Thyroid gland (tissue), 4 donors: ENCODE measurements around the gene BTBD8. TPM values are rescaled to one million over a fixed set of nuclear protein-coding genes. Genes with fewer than 3 reads are reported as not detected.
"Not testable (repeated sequence)": the region's sequence is repeated elsewhere in the genome, so short reads cannot be mapped to it uniquely, and the experiment has no call there.

Experiments used
- DNase-seq, 2 donors: peaks; one replicate each; pipeline ENCODE4 v3.0.0-alpha.2; 2019
- H3K27ac ChIP-seq, 3 donors: fragments of 200-600 bp; sonication (generic); 1 replicate in 2 of 3; 2 replicates in 1 of 3; pipeline ENCODE4 v1.5.1; 2016 to 2019; ENCODE audit warnings: mild to moderate bottlenecking in 1 of 3, moderate library complexity in 1 of 3
- H3K27me3 ChIP-seq: fragments of 200-600 bp; sonication (generic); one replicate; pipeline ENCODE4 v1.5.1; 2019
- H3K36me3 ChIP-seq, 2 donors: fragments of 200-600 bp; sonication (generic); one replicate each; pipeline ENCODE4 v1.5.1; 2016 to 2019
- H3K4me1 ChIP-seq, 2 donors: fragments of 200-600 bp; sonication (generic); one replicate each; pipeline ENCODE4 v1.5.1; 2017 to 2019
- H3K4me3 ChIP-seq, 3 donors: fragments of 200-600 bp; sonication (generic); replicated peaks in 1 of 3; 1 replicate in 2 of 3; 2 replicates in 1 of 3; pipeline ENCODE4 v1.5.1; 2016; ENCODE audit warnings: mild to moderate bottlenecking in 1 of 3
- H3K9me3 ChIP-seq: fragments of 200-600 bp; sonication (generic); one replicate; pipeline ENCODE4 v1.5.1; 2017
- POLR2A ChIP-seq, 2 donors: fragments of 450-650 bp; IDR thresholded peaks; one replicate each; pipeline ENCODE4 v1.6.1; 2017; ENCODE audit warnings: antibody characterized with exemption in 2 of 2, mild to moderate bottlenecking in 2 of 2, moderate library complexity in 1 of 2
- WGBS, 2 donors: methylation state at CpG; one replicate each; pipeline ENCODE4 v1.1.5; 2017; 5-methylcytosine and 5-hydroxymethylcytosine counted together
- intact Hi-C: fragments of 100-400 bp; cut with DNase I; formaldehyde crosslinking; loops from one replicate; pipeline ENCODE4 v1.15.1; 2023
- total RNA-seq, 4 donors: library from RNA; depleted of rRNA; stranded (reverse); fragments of >200 nt; gene quantifications; one replicate each; pipeline ENCODE4 v1.2.3, GENCODE V29; 2016
- TF ChIP-seq, protein P1 (sequence below), 6 experiments: fragments of 200-600 bp in 3 of 6; fragments of 450-650 bp in 3 of 6; sonication (generic) in 3 of 6; IDR thresholded peaks; one replicate each; pipeline ENCODE4 v1.5.1; 2016 to 2019; ENCODE audit warnings: antibody characterized with exemption in 6 of 6, mild to moderate bottlenecking in 2 of 6, inconsistent platforms in 1 of 6, moderate library complexity in 1 of 6

Gene BTBD8
- total RNA-seq, 4 donors from 2014 or later: 11.0 to 18.3 (median 15.9) TPM

DNA sequence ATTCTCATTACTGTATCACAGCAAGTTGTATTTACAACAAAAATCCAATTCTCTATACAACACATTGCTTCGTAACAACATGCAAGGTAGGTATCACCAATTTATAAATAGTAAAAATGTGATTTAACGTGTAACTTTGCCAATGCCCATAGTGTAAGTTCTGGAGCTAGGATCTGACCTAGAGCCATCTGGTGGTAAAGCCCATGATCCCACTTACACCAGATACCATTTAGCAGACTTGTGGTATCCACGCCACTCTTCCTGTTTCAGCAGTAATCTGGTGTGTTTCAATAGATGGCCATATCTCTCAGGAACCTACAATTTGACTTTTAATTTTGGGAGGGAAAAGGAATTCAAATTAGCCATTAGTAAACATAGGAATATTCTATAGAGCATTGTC lies 15.1 kb upstream of the BTBD8 start:
- no peaks in the 10 kb centered on the region for H3K27me3 ChIP-seq
- no peak for DNase-seq
- no peak overlapping the region for H3K27ac ChIP-seq
- no peaks in the 10 kb centered on the region for H3K9me3 ChIP-seq
- H3K4me1 ChIP-seq: no peaks in the 10 kb centered on the region
- TF ChIP-seq, protein P1, sequence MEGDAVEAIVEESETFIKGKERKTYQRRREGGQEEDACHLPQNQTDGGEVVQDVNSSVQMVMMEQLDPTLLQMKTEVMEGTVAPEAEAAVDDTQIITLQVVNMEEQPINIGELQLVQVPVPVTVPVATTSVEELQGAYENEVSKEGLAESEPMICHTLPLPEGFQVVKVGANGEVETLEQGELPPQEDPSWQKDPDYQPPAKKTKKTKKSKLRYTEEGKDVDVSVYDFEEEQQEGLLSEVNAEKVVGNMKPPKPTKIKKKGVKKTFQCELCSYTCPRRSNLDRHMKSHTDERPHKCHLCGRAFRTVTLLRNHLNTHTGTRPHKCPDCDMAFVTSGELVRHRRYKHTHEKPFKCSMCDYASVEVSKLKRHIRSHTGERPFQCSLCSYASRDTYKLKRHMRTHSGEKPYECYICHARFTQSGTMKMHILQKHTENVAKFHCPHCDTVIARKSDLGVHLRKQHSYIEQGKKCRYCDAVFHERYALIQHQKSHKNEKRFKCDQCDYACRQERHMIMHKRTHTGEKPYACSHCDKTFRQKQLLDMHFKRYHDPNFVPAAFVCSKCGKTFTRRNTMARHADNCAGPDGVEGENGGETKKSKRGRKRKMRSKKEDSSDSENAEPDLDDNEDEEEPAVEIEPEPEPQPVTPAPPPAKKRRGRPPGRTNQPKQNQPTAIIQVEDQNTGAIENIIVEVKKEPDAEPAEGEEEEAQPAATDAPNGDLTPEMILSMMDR (IDR thresholded peaks at IDR 0.05): no peak
- TF ChIP-seq POLR2A (IDR thresholded peaks at IDR 0.05): no peak
- no peaks in the 10 kb centered on the region for H3K36me3 ChIP-seq
- intact Hi-C loops: no loop called here
- H3K4me3 ChIP-seq: no peak overlapping the region
- 95 to 98% methylated on average over 3 of the region's 3 CpGs for WGBS, 2 donors

DNA sequence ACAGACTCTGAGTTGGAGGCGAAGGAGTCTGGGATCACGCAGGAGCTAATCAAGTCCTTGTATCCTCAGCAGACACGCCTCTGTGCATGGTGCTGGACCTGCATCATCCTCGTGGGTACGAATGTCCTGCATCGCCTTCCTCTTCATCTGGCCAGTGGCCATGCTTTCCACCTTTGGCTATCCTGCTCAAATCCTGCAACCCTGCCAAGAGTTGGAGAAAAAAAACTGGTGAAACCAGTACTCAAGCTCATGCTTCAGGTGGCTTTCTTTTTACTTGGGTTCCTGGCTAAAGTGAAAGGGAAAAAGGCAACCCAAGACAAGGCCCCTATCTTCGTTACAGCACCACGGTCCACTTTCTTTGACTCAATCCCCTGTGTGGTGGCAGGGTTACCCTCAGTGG lies 13.8 kb upstream of the BTBD8 start:
- no peaks in the 10 kb centered on the region for H3K27me3 ChIP-seq
- 62 to 64% methylated on average over 8 of the region's 8 CpGs for WGBS, 2 donors

DNA sequence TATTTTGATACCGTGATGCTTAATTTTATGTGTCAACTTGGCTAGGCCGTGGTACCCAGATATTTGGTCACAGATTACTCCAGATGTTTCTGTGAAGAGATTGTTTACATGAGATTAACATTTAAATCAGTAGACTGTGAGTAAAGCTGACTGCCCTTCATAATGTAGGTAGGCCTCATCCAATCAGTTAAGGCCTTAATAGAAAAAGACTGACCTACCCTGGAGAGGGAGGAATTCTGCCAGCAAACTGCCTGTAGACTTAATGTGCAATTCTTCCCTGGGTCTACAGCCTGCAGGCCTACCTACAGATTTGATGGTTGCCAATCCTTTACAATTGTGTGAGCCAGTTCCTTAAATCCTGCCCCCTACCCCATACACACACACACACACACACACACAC lies 9.3 kb upstream of the BTBD8 start:
- no peaks in the 10 kb centered on the region for H3K36me3 ChIP-seq
- H3K27me3 ChIP-seq: no peaks in the 10 kb centered on the region
- DNase-seq: no peak
- H3K27ac ChIP-seq: no peak overlapping the region
- no peaks in the 10 kb centered on the region for H3K4me1 ChIP-seq
- no peak for TF ChIP-seq POLR2A (IDR thresholded peaks at IDR 0.05)
- TF ChIP-seq, protein P1 (IDR thresholded peaks at IDR 0.05): no peak
- no peaks in the 10 kb centered on the region for H3K9me3 ChIP-seq
- intact Hi-C loops: no loop called here
- no peak overlapping the region for H3K4me3 ChIP-seq
- WGBS, 2 donors: 84 to 88% methylated on average over 2 of the region's 2 CpGs

More for the DNA sequence above, 13.8 kb upstream of the BTBD8 start:
- intact Hi-C loops: no loop called here
- TF ChIP-seq POLR2A (IDR thresholded peaks at IDR 0.05): no peak
- TF ChIP-seq, protein P1 (IDR thresholded peaks at IDR 0.05): no peak
- Histone ChIP-seq H3K9me3 (no peaks in the 10 kb centered on the region), H3K36me3 (no peaks in the 10 kb centered on the region), H3K4me1 (no peaks in the 10 kb centered on the region), H3K27ac (no peak overlapping the region), H3K4me3 (no peak overlapping the region)
- peak; percentile 51 to 65 for DNase-seq

DNA sequence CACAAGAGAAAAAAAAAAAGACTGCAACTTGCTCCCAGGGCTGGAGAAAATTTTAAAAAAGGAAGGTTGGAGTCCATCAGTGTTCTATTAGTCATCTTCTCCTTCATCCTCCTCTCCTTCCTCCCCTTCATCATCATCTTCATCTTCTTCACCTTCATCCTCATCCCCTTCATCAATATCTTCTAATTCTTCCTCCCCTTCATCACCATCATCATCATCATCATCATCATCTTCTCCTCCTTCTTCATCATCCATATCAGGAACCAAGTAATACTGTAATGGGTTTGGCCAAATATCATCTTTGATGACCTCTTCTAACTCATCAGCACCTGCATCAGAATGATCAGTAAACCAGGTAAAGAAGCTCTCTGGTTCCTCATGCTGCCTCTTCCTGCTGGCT lies 5.7 kb upstream of the BTBD8 start:
- H3K4me1 ChIP-seq, DNase-seq, H3K36me3 ChIP-seq, intact Hi-C loops, H3K27ac ChIP-seq, H3K27me3 ChIP-seq, H3K4me3 ChIP-seq, H3K9me3 ChIP-seq: not testable (repeated sequence)

DNA sequence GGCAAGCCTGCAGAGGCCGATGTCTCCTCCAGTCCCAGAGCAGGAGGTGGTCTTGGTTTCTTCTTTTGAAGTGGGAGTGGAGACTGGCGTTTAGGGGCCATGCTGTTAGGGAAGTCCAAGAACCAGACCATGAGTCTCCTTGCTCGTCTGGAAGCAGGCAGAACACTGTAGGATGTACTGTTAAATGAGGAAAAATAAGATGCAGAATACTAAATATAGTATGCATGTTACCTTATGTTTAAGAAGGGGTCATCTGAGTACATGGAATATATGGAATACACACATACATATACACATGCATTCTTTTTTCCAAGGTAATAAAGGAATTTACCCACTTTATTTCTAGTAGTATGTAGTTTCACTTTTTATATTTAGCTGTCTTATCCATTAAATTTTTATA lies 4.8 kb upstream of the BTBD8 start, which contains the start of gene SETSIP:
Gene SETSIP, minus strand, starts transcription at position 101 of the 400 bp plus-strand sequence. Its CDS starts 0 bp downstream, at position 101.
- WGBS, 2 donors: 76 to 77% methylated on average over 3 of the region's 3 CpGs
- Histone ChIP-seq H3K36me3 (no peaks in the 10 kb centered on the region), H3K27me3 (no peaks in the 10 kb centered on the region), H3K4me1 (no peaks in the 10 kb centered on the region), H3K4me3 (no peak within 1 kb of the TSS), H3K9me3 (no peaks in the 10 kb centered on the region), H3K27ac (no peak within 1 kb of the TSS)
- intact Hi-C loops: no loop called here
- no peak for TF ChIP-seq POLR2A (IDR thresholded peaks at IDR 0.05)
- TF ChIP-seq, protein P1 (IDR thresholded peaks at IDR 0.05): no peak
- DNase-seq: no peak

DNA sequence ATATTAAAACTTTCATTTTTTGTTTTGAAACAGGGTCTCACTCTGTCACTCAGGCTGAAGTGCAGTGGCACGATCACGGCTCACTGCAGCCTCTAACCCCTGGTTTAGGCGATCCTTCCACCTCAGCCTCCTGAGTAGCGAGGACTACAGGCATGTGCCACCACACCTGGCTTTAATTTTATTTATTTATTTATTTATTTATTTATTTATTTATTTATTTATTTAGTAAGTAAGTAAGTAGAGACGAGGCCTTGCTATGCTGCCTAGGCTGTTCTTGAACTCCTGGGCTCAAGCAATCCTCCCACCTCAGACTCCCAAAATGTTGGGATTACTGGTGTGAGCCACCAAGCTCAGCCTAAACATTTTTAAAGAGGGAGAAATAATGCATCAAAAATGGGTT lies 3.8 kb upstream of the BTBD8 start:
- Histone ChIP-seq H3K4me3 (no peak overlapping the region), H3K36me3 (no peaks in the 10 kb centered on the region), H3K9me3 (no peaks in the 10 kb centered on the region), H3K27ac (no peak overlapping the region), H3K27me3 (no peaks in the 10 kb centered on the region), H3K4me1 (peaks cover 5% of the 10 kb centered on the region in 2 donors)
- intact Hi-C loops: no loop called here
- TF ChIP-seq POLR2A (IDR thresholded peaks at IDR 0.05): no peak
- TF ChIP-seq, protein P1 (IDR thresholded peaks at IDR 0.05): no peak
- no peak for DNase-seq
- WGBS, 2 donors: 95 to 97% methylated on average over 5 of the region's 5 CpGs

DNA sequence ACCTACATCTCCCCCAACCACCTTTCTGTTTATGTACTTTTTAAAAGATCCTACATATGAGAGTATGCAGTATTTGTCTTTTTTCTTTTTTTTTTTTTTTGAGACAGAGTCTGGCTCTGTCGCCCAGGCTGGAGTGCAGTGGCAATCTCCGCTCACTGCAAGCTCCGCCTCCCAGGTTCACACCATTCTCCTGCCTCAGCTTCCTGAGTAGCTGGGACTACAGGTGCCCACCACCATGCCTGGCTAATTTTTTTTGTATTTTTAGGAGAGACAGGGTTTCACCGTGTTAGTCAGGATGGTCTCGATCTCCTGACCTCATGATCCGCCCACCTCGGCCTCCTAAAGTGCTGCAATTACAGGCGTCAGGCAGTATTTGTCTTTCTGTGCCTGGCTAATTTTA lies 2.1 kb upstream of the BTBD8 start:
- H3K4me3 ChIP-seq, DNase-seq, intact Hi-C loops, H3K27me3 ChIP-seq, H3K36me3 ChIP-seq, H3K27ac ChIP-seq, H3K9me3 ChIP-seq: not testable (repeated sequence)
- peaks cover 10 to 13% of the 10 kb centered on the region in 2 donors for H3K4me1 ChIP-seq
- 93 to 96% methylated on average over 8 of the region's 8 CpGs for WGBS, 2 donors
